ENCODE measurements around the gene MBTPS2.
"Not testable (repeated sequence)": the region's sequence is repeated elsewhere in the genome, so short reads cannot be mapped to it uniquely, and the experiment has no call there.

MBTPS2 gene

GRCh38 chrX:21856504-21856903 lies 17.1 kb downstream of the MBTPS2 start:
- DNase-seq = no peak

GRCh38 chrX:21863241-21863640 lies 23.8 kb downstream of the MBTPS2 start:
- no peak for DNase-seq

- no peak for DNase-seq
These were observed 26.0 kb downstream of the MBTPS2 start for GRCh38 chrX:21865436-21865835.

GRCh38 chrX:21870494-21870893 lies 31.1 kb downstream of the MBTPS2 start:
- DNase-seq = no peak

GRCh38 chrX:21873063-21873775 lies 33.8 kb downstream of the MBTPS2 start:
- no peak for DNase-seq

GRCh38 chrX:21874182-21874581 lies 34.8 kb downstream of the MBTPS2 start:
- not testable (repeated sequence) for DNase-seq

GRCh38 chrX:21875013-21875412 lies 35.6 kb downstream of the MBTPS2 start:
- no peak for DNase-seq

GRCh38 chrX:21881881-21882574 lies 42.6 kb downstream of the MBTPS2 start:
- no peak for DNase-seq

- DNase-seq = peak in 9 of 51 donors; percentile 0 to 6 (median 0)
These were observed 43.8 kb downstream of the MBTPS2 start for GRCh38 chrX:21883258-21883657.

GRCh38 chrX:21885568-21885967 lies 46.2 kb downstream of the MBTPS2 start:
- no peak for DNase-seq

GRCh38 chrX:21905313-21905712 lies 65.9 kb downstream of the MBTPS2 start:
- no peak for DNase-seq

- no peak for DNase-seq
These were observed 66.5 kb downstream of the MBTPS2 start for GRCh38 chrX:21905953-21906352.

GRCh38 chrX:21907260-21907659 lies 67.8 kb downstream of the MBTPS2 start:
- no peak for DNase-seq

- DNase-seq = no peak
These were observed 72.1 kb downstream of the MBTPS2 start for GRCh38 chrX:21911481-21911880.

GRCh38 chrX:21912220-21912619 lies 72.8 kb downstream of the MBTPS2 start:
- DNase-seq = no peak

GRCh38 chrX:21912989-21913388 lies 73.6 kb downstream of the MBTPS2 start:
- no peak for DNase-seq

GRCh38 chrX:21926116-21926515 lies 86.7 kb downstream of the MBTPS2 start:
- no peak for DNase-seq

- DNase-seq = no peak
These were observed 87.3 kb downstream of the MBTPS2 start for GRCh38 chrX:21926527-21927278.

GRCh38 chrX:21929209-21929608 lies 89.8 kb downstream of the MBTPS2 start:
- no peak for DNase-seq

GRCh38 chrX:21930986-21931385 lies 91.6 kb downstream of the MBTPS2 start:
- DNase-seq = no peak

- no peak for DNase-seq
These were observed 93.0 kb downstream of the MBTPS2 start for GRCh38 chrX:21932292-21933002.

- no peak for DNase-seq
These were observed 93.7 kb downstream of the MBTPS2 start for GRCh38 chrX:21933077-21933476.

Data from hypothalamus (tissue), 51 donors.